H9 (cell line): Measurements from ENCODE around the gene OTOGL. TPM values are rescaled to one million over a fixed set of nuclear protein-coding genes. Genes with fewer than 3 reads are reported as not detected.

ENCODE experiments used
- DNase-seq: peaks from one replicate; pipeline ENCODE4 v3.0.0-alpha.2; 2017
- H2AFZ ChIP-seq: one replicate; pipeline ENCODE4 v1.6.1; 2013; ENCODE audit warnings: mild to moderate bottlenecking, low read length, control low read depth, moderate library complexity
- H2AK5ac ChIP-seq: 2 replicates; pipeline ENCODE4 v1.6.1; 2013; ENCODE audit warnings: low read length, control low read depth, mixed read lengths; ENCODE audit not compliant: insufficient read length
- H2BK120ac ChIP-seq: one replicate; pipeline ENCODE4 v1.6.1; 2013; ENCODE audit warnings: low read depth, mild to moderate bottlenecking, low read length, control low read depth, inconsistent platforms; ENCODE audit not compliant: poor library complexity, severe bottlenecking
- H2BK12ac ChIP-seq: 2 replicates; pipeline ENCODE4 v1.6.1; 2013; ENCODE audit warnings: low read length, control low read depth, mixed read lengths, low read depth; ENCODE audit not compliant: insufficient read length
- H2BK15ac ChIP-seq: 2 replicates; pipeline ENCODE4 v1.6.1; 2013; ENCODE audit warnings: low read depth, low read length, control low read depth
- H2BK20ac ChIP-seq: one replicate; pipeline ENCODE4 v1.6.1; 2013; ENCODE audit warnings: low read depth, mild to moderate bottlenecking, low read length, control low read depth, inconsistent platforms; ENCODE audit not compliant: poor library complexity, severe bottlenecking
- H2BK5ac ChIP-seq: 2 replicates; pipeline ENCODE4 v1.6.1; 2013; ENCODE audit warnings: low read length, control low read depth, mixed read lengths; ENCODE audit not compliant: insufficient read length
- H3K14ac ChIP-seq: 2 replicates; pipeline ENCODE4 v1.6.1; 2013; ENCODE audit warnings: low read length, control low read depth; ENCODE audit not compliant: insufficient read depth
- H3K18ac ChIP-seq: 2 replicates; pipeline ENCODE4 v1.6.1; 2013; ENCODE audit warnings: low read depth, mild to moderate bottlenecking, mixed read lengths, low read length, control low read depth; ENCODE audit not compliant: insufficient read length
- H3K23ac ChIP-seq: 2 replicates; pipeline ENCODE4 v1.6.1; 2013; ENCODE audit warnings: low read length, control low read depth, mixed read lengths, low read depth; ENCODE audit not compliant: insufficient read length
- H3K23me2 ChIP-seq: 2 replicates; pipeline ENCODE4 v1.6.1; 2013; ENCODE audit warnings: low read depth, mild to moderate bottlenecking, mixed read lengths, low read length, control low read depth; ENCODE audit not compliant: insufficient read length, poor library complexity, severe bottlenecking
- H3K27ac ChIP-seq: 2 replicates; pipeline ENCODE4 v1.5.1; 2013; ENCODE audit warnings: low read length, control low read depth, mixed read lengths, low read depth; ENCODE audit not compliant: insufficient read length
- H3K27me3 ChIP-seq: 2 replicates; pipeline ENCODE4 v1.6.1; 2013; ENCODE audit warnings: low read length, control low read depth, inconsistent platforms; ENCODE audit not compliant: insufficient read depth
- H3K4ac ChIP-seq: 2 replicates; pipeline ENCODE4 v1.6.1; 2013; ENCODE audit warnings: low read depth, mild to moderate bottlenecking, control low read depth, inconsistent platforms, low read length, moderate library complexity
- H3K4me1 ChIP-seq: 2 replicates; pipeline ENCODE4 v1.6.1; 2013; ENCODE audit warnings: low read length, control low read depth, inconsistent platforms; ENCODE audit not compliant: insufficient read depth
- H3K4me2 ChIP-seq: 2 replicates; pipeline ENCODE4 v1.6.1; 2013; ENCODE audit warnings: low read length, control low read depth, mixed read lengths; ENCODE audit not compliant: insufficient read length, insufficient read depth
- H3K56ac ChIP-seq: 2 replicates; pipeline ENCODE4 v1.6.1; 2013; ENCODE audit warnings: low read depth, mild to moderate bottlenecking, mixed read lengths, low read length, control low read depth; ENCODE audit not compliant: insufficient read length
- H3K79me1 ChIP-seq: 2 replicates; pipeline ENCODE4 v1.6.1; 2013; ENCODE audit warnings: low read depth, mild to moderate bottlenecking, moderate library complexity, low read length, control low read depth, inconsistent platforms; ENCODE audit not compliant: insufficient read depth, poor library complexity, severe bottlenecking
- H3K79me2 ChIP-seq: 2 replicates; pipeline ENCODE4 v1.6.1; 2013; ENCODE audit warnings: low read length, control low read depth, inconsistent platforms; ENCODE audit not compliant: insufficient read depth
- H3K9ac ChIP-seq: 2 replicates; pipeline ENCODE4 v1.6.1; 2013; ENCODE audit warnings: low read length, control low read depth, mixed read lengths; ENCODE audit not compliant: insufficient read length; ENCODE audit errors: extremely low read depth
- H3K9me3 ChIP-seq: one replicate; pipeline ENCODE4 v1.6.1; 2013; ENCODE audit warnings: low read depth, low read length, inconsistent platforms; ENCODE audit not compliant: control insufficient read depth
- H3T11ph ChIP-seq: one replicate; pipeline ENCODE4 v1.6.1; 2013; ENCODE audit warnings: mild to moderate bottlenecking, low read length, control low read depth, inconsistent platforms
- H4K20me1 ChIP-seq: one replicate; pipeline ENCODE4 v1.6.1; 2013; ENCODE audit not compliant: control insufficient read depth, insufficient read length, insufficient read depth
- H4K5ac ChIP-seq: 2 replicates; pipeline ENCODE4 v1.6.1; 2013; ENCODE audit warnings: low read depth, mild to moderate bottlenecking, mixed read lengths, low read length, control low read depth; ENCODE audit not compliant: insufficient read length
- H4K8ac ChIP-seq: replicated peaks from 2 replicates; pipeline ENCODE4 v1.6.1; 2013; ENCODE audit warnings: low read length, control low read depth, mixed read lengths, low read depth; ENCODE audit not compliant: insufficient read length
- H4K91ac ChIP-seq: 2 replicates; pipeline ENCODE4 v1.6.1; 2013; ENCODE audit warnings: low read depth, mild to moderate bottlenecking, moderate library complexity, mixed read lengths, low read length, control low read depth; ENCODE audit not compliant: insufficient read length
- H3K27ac Mint-ChIP-seq, 3 experiments: 2 replicates in 2 of 3; 3 replicates in 1 of 3; pipeline ENCODE4 v1.8.0; 2020 to 2021; ENCODE audit warnings: mixed read lengths in 3 of 3, mild to moderate bottlenecking in 1 of 3, moderate library complexity in 1 of 3
- H3K27me3 Mint-ChIP-seq: 2 replicates; pipeline ENCODE4 v1.8.0; 2021; ENCODE audit warnings: low read depth, mild to moderate bottlenecking, moderate library complexity, mixed read lengths
- H3K36me3 Mint-ChIP-seq, 3 experiments: 2 replicates in 2 of 3; 3 replicates in 1 of 3; pipeline ENCODE4 v1.8.0; 2020 to 2021; ENCODE audit warnings: low read depth in 3 of 3, mixed read lengths in 3 of 3; ENCODE audit not compliant: insufficient read depth in 1 of 3
- H3K4me1 Mint-ChIP-seq, 2 experiments: 2 replicates each; pipeline ENCODE4 v1.8.0; 2020; ENCODE audit warnings: mixed read lengths in 2 of 2
- H3K4me3 Mint-ChIP-seq, 2 experiments: 2 replicates in 1 of 2; 3 replicates in 1 of 2; pipeline ENCODE4 v1.8.0; 2020 to 2021; ENCODE audit warnings: mild to moderate bottlenecking in 2 of 2, mixed read lengths in 2 of 2, moderate library complexity in 1 of 2
- H3K9me3 Mint-ChIP-seq, 2 experiments: 2 replicates in 1 of 2; 3 replicates in 1 of 2; pipeline ENCODE4 v1.8.0; 2020; ENCODE audit warnings: mild to moderate bottlenecking in 2 of 2, mixed read lengths in 2 of 2, moderate library complexity in 1 of 2
- total RNA-seq: library from RNA; stranded (reverse); gene quantifications from 2 replicates; pipeline ENCODE4 v1.2.1, GENCODE V29; 2021
- TF ChIP-seq, protein P1 (sequence below): fragments of 200-600 bp; sonication (generic); conservative IDR thresholded peaks from 3 replicates; pipeline ENCODE4 v1.8.0; 2021; ENCODE audit warnings: antibody characterized with exemption, mild to moderate bottlenecking

OTOGL gene
- total RNA-seq, 1 experiment from 2014 or later = 0.11 TPM

GRCh38 chr12:80359703-80360102 lies 260.4 kb downstream of the OTOGL start:
- Histone ChIP-seq H3K23me2 (no peaks in the 10 kb centered on the region), H3K4ac (no peak overlapping the region), H2AFZ (no peak overlapping the region), H3K18ac (no peak overlapping the region), H2BK15ac (no peak overlapping the region), H2BK12ac (no peak overlapping the region), H4K20me1 (no peaks in the 10 kb centered on the region), H3K14ac (no peak overlapping the region), H3K27me3 (no peaks in the 10 kb centered on the region), H3K56ac (no peak overlapping the region), H3T11ph (no peak overlapping the region), H2AK5ac (no peak overlapping the region), H4K91ac (no peak overlapping the region), H2BK5ac (no peak overlapping the region), H3K4me1 (no peaks in the 10 kb centered on the region), H2BK120ac (no peak overlapping the region), H4K8ac (no peak overlapping the region), H3K4me2 (no peak overlapping the region), H3K79me1 (no peaks in the 10 kb centered on the region), H3K23ac (no peak overlapping the region), H3K79me2 (no peaks in the 10 kb centered on the region), H3K9me3 (no peaks in the 10 kb centered on the region), H3K9ac (no peak overlapping the region), H4K5ac (no peak overlapping the region), H2BK20ac (no peak overlapping the region), H3K27ac (no peak overlapping the region)
- TF ChIP-seq, protein P1, sequence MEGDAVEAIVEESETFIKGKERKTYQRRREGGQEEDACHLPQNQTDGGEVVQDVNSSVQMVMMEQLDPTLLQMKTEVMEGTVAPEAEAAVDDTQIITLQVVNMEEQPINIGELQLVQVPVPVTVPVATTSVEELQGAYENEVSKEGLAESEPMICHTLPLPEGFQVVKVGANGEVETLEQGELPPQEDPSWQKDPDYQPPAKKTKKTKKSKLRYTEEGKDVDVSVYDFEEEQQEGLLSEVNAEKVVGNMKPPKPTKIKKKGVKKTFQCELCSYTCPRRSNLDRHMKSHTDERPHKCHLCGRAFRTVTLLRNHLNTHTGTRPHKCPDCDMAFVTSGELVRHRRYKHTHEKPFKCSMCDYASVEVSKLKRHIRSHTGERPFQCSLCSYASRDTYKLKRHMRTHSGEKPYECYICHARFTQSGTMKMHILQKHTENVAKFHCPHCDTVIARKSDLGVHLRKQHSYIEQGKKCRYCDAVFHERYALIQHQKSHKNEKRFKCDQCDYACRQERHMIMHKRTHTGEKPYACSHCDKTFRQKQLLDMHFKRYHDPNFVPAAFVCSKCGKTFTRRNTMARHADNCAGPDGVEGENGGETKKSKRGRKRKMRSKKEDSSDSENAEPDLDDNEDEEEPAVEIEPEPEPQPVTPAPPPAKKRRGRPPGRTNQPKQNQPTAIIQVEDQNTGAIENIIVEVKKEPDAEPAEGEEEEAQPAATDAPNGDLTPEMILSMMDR = no peak
- Mint-ChIP-seq H3K4me1 (no peaks in the 10 kb centered on the region), H3K4me3 (no peak overlapping the region), H3K36me3 (no peaks in the 10 kb centered on the region), H3K27me3 (no peaks in the 10 kb centered on the region), H3K27ac (no peak overlapping the region), H3K9me3 (peaks cover 2 to 5% of the 10 kb centered on the region in 2 experiments; a peak in 3 of 5 replicates)
- no peak for DNase-seq
